Measurements from ENCODE around the gene TLK1. TPM values are rescaled to one million over a fixed set of nuclear protein-coding genes. Genes with fewer than 3 reads are reported as not detected.

Gene TLK1
- total and polyA plus RNA-seq, 4 experiments from 2014 or later, result 19.2 to 152 (median 95.9) TPM

GRCh38 chr2:171088057-171088834, 72.4 kb downstream of the TLK1 start:
- intact Hi-C loops (cut with micrococcal nuclease), result loop anchor here (5.0 kb wide), 2 partner anchors 96 to 344 kb away; partner anchors contain the start of genes DCAF17 and METTL8
- POLR2A ChIA-PET (ENCODE audit: partially characterized antibody), result interaction anchor here (0.6 to 1.9 kb wide), 7 partner anchors 10 to 328 kb away, joined by 3 to 7 read pairs (median 4); partner anchors contain the start of gene GORASP2
- Mint-ChIP-seq H3K27me3 (no peaks in the 10 kb centered on the region), H3K4me3 (peak overlapping the region in 1 of 8 donors; percentile 90), H3K36me3 (peaks cover 17 to 21% of the 10 kb centered on the region in 2 donors), H3K4me1 (peaks cover 44 to 78% (median 64%) of the 10 kb centered on the region in 4 donors), H3K9me3 (peaks cover 0 to 2% (median 0%) of the 10 kb centered on the region in 8 donors), H3K27ac (peak overlapping the region; percentile 75 to 95 (median 90))
- H3K4me3 ChIP-seq (ENCODE audit: low read length in 2 of 2), result no peak overlapping the region
- no peak for DNase-seq
- CTCF ChIA-PET (ENCODE audit: partially characterized antibody), result interaction anchor here (0.8 to 5.3 kb wide), 24 partner anchors 9 to 334 kb away, joined by 3 to 91 read pairs (median 8); partner anchors contain the start of genes GORASP2 and TLK1
- H3K4me1 ChIP-seq (ENCODE audit: insufficient read depth, low read length), result peaks cover 58% of the 10 kb centered on the region
- no peaks in the 10 kb centered on the region for H3K27me3 ChIP-seq (ENCODE audit: insufficient read depth, low read length)
- peak overlapping the region; percentile 13 for H3K27ac ChIP-seq (ENCODE audit: low read depth, low read length)
- no peaks in the 10 kb centered on the region for H3K9me3 ChIP-seq (ENCODE audit: control insufficient read depth in 1 of 2, low read length in 2 of 2)
- H3K36me3 ChIP-seq (ENCODE audit: insufficient read depth, low read length), result no peaks in the 10 kb centered on the region

GRCh38 chr2:171087547-171087946, 73.1 kb downstream of the TLK1 start:
- no peaks in the 10 kb centered on the region for H3K36me3 ChIP-seq (ENCODE audit: insufficient read depth, low read length)
- H3K9me3 ChIP-seq (ENCODE audit: control insufficient read depth in 1 of 2, low read length in 2 of 2), result no peaks in the 10 kb centered on the region
- no peaks in the 10 kb centered on the region for H3K27me3 Mint-ChIP-seq
- no peak overlapping the region for H3K4me3 ChIP-seq (ENCODE audit: low read length in 2 of 2)
- H3K9me3 Mint-ChIP-seq, result peaks cover 0 to 2% (median 0%) of the 10 kb centered on the region in 8 donors
- CTCF ChIA-PET (ENCODE audit: partially characterized antibody), result interaction anchor here (0.9 to 5.3 kb wide), 46 partner anchors 10 to 335 kb away, joined by 3 to 91 read pairs (median 5); partner anchors contain the start of genes GORASP2 and TLK1
- peak overlapping the region; percentile 75 to 95 (median 90) for H3K27ac Mint-ChIP-seq
- H3K27me3 ChIP-seq (ENCODE audit: insufficient read depth, low read length), result no peaks in the 10 kb centered on the region
- POLR2A ChIA-PET (ENCODE audit: partially characterized antibody), result interaction anchor here (1.1 to 2.5 kb wide), 8 partner anchors 10 to 161 kb away, joined by 3 to 23 read pairs (median 6); partner anchors contain the start of genes GORASP2 and TLK1
- H3K4me3 Mint-ChIP-seq, result peak overlapping the region in 6 of 8 donors; percentile 41 to 90 (median 74)
- peak; percentile 28 to 48 (median 34) for DNase-seq
- H3K27ac ChIP-seq (ENCODE audit: low read depth, low read length), result peak overlapping the region; percentile 30
- H3K4me1 Mint-ChIP-seq, result peaks cover 43 to 74% (median 62%) of the 10 kb centered on the region in 4 donors
- peaks cover 63% of the 10 kb centered on the region for H3K4me1 ChIP-seq (ENCODE audit: insufficient read depth, low read length)
- H3K36me3 Mint-ChIP-seq, result peaks cover 16 to 22% of the 10 kb centered on the region in 2 donors
- intact Hi-C loops (cut with micrococcal nuclease), result loop anchor here (2.0 to 5.0 kb wide), 3 partner anchors 45 to 345 kb away; partner anchors contain the start of genes DCAF17 and METTL8

GRCh38 chr2:171086352-171087290, 74.1 kb downstream of the TLK1 start:
- Mint-ChIP-seq H3K4me1 (peaks cover 48 to 78% (median 65%) of the 10 kb centered on the region in 4 donors), H3K27me3 (no peaks in the 10 kb centered on the region), H3K36me3 (peaks cover 9 to 19% of the 10 kb centered on the region in 2 donors), H3K4me3 (peak overlapping the region; percentile 74 to 90 (median 84)), H3K27ac (peak overlapping the region; percentile 80 to 95 (median 90)), H3K9me3 (peaks cover 0 to 2% (median 0%) of the 10 kb centered on the region in 8 donors)
- Histone ChIP-seq H3K36me3 (ENCODE audit: insufficient read depth, low read length) (peaks cover under 1% of the 10 kb centered on the region), H3K4me3 (ENCODE audit: low read length in 2 of 2) (peak overlapping the region in 1 of 2 donors; percentile 19), H3K27ac (ENCODE audit: low read depth, low read length) (peak overlapping the region; percentile 30), H3K4me1 (ENCODE audit: insufficient read depth, low read length) (peaks cover 72% of the 10 kb centered on the region), H3K9me3 (ENCODE audit: control insufficient read depth in 1 of 2, low read length in 2 of 2) (no peaks in the 10 kb centered on the region), H3K27me3 (ENCODE audit: insufficient read depth, low read length) (no peaks in the 10 kb centered on the region)
- DNase-seq, result peak; percentile 47 to 71 (median 56)
- CTCF ChIA-PET (ENCODE audit: partially characterized antibody), result interaction anchor here (0.6 to 5.3 kb wide), 53 partner anchors 9 to 336 kb away, joined by 3 to 91 read pairs (median 4); partner anchors contain the start of genes GORASP2 and TLK1
- POLR2A ChIA-PET (ENCODE audit: partially characterized antibody), result interaction anchor here (0.6 to 2.5 kb wide), 12 partner anchors 12 to 329 kb away, joined by 3 to 23 read pairs (median 4); partner anchors contain the start of genes GORASP2 and TLK1
- intact Hi-C loops (cut with micrococcal nuclease), result loop anchor here (1.0 to 5.0 kb wide), 7 partner anchors 44 to 346 kb away; partner anchors contain the start of genes DCAF17 and METTL8

GRCh38 chr2:171084128-171084527, 76.6 kb downstream of the TLK1 start:
- peaks cover 80% of the 10 kb centered on the region for H3K4me1 ChIP-seq (ENCODE audit: insufficient read depth, low read length)
- DNase-seq, result peak in 2 of 5 donors; percentile 7 to 18
- ChIA-PET CTCF (ENCODE audit: partially characterized antibody) (interaction anchor here (0.7 kb wide), 1 partner anchor 337 kb away, joined by 3 read pairs; no protein-coding TSS in a partner anchor), POLR2A (ENCODE audit: partially characterized antibody) (no interaction called here)
- H3K9me3 ChIP-seq (ENCODE audit: control insufficient read depth in 1 of 2, low read length in 2 of 2), result no peaks in the 10 kb centered on the region
- Mint-ChIP-seq H3K27me3 (no peaks in the 10 kb centered on the region), H3K36me3 (peaks cover 10 to 18% of the 10 kb centered on the region in 2 donors), H3K4me3 (peak overlapping the region; percentile 33 to 77 (median 64)), H3K27ac (peak overlapping the region; percentile 50 to 95 (median 83)), H3K4me1 (peaks cover 51 to 70% (median 60%) of the 10 kb centered on the region in 4 donors), H3K9me3 (peaks cover 0 to 2% (median 0%) of the 10 kb centered on the region in 8 donors)
- no peak overlapping the region for H3K4me3 ChIP-seq (ENCODE audit: low read length in 2 of 2)
- peaks cover 7% of the 10 kb centered on the region for H3K36me3 ChIP-seq (ENCODE audit: insufficient read depth, low read length)
- intact Hi-C loops (cut with micrococcal nuclease), result no loop called here
- H3K27ac ChIP-seq (ENCODE audit: low read depth, low read length), result no peak overlapping the region
- no peaks in the 10 kb centered on the region for H3K27me3 ChIP-seq (ENCODE audit: insufficient read depth, low read length)

GRCh38 chr2:171083451-171083850, 77.2 kb downstream of the TLK1 start:
- Histone ChIP-seq H3K36me3 (ENCODE audit: insufficient read depth, low read length) (peaks cover 11% of the 10 kb centered on the region), H3K27ac (ENCODE audit: low read depth, low read length) (no peak overlapping the region), H3K9me3 (ENCODE audit: control insufficient read depth in 1 of 2, low read length in 2 of 2) (no peaks in the 10 kb centered on the region), H3K4me1 (ENCODE audit: insufficient read depth, low read length) (peaks cover 75% of the 10 kb centered on the region), H3K4me3 (ENCODE audit: low read length in 2 of 2) (no peak overlapping the region), H3K27me3 (ENCODE audit: insufficient read depth, low read length) (no peaks in the 10 kb centered on the region)
- Mint-ChIP-seq H3K27ac (peak overlapping the region; percentile 44 to 93 (median 68)), H3K4me3 (peak overlapping the region in 3 of 8 donors; percentile 5 to 17 (median 9)), H3K27me3 (no peaks in the 10 kb centered on the region), H3K9me3 (peaks cover 0 to under 1% (median 0%) of the 10 kb centered on the region in 8 donors), H3K4me1 (peaks cover 50 to 67% (median 59%) of the 10 kb centered on the region in 4 donors), H3K36me3 (peaks cover 16 to 22% of the 10 kb centered on the region in 2 donors)
- intact Hi-C loops (cut with micrococcal nuclease), result no loop called here
- CTCF ChIA-PET (ENCODE audit: partially characterized antibody), result interaction anchor here (2.8 kb wide), 1 partner anchor 333 kb away, joined by 11 read pairs; no protein-coding TSS in a partner anchor
- DNase-seq, result no peak
- POLR2A ChIA-PET (ENCODE audit: partially characterized antibody), result interaction anchor here (1.4 kb wide), 1 partner anchor 76 kb away, joined by 3 read pairs; no protein-coding TSS in a partner anchor

- Mint-ChIP-seq H3K36me3 (peaks cover 30 to 32% of the 10 kb centered on the region in 2 donors), H3K4me1 (peaks cover 46 to 61% (median 52%) of the 10 kb centered on the region in 4 donors), H3K9me3 (no peaks in the 10 kb centered on the region), H3K4me3 (peak overlapping the region in 6 of 8 donors; percentile 3 to 69 (median 34)), H3K27me3 (no peaks in the 10 kb centered on the region), H3K27ac (peak overlapping the region; percentile 44 to 91 (median 79))
- Histone ChIP-seq H3K4me1 (ENCODE audit: insufficient read depth, low read length) (peaks cover 57% of the 10 kb centered on the region), H3K27ac (ENCODE audit: low read depth, low read length) (no peak overlapping the region), H3K36me3 (ENCODE audit: insufficient read depth, low read length) (peaks cover 11% of the 10 kb centered on the region), H3K4me3 (ENCODE audit: low read length in 2 of 2) (no peak overlapping the region), H3K9me3 (ENCODE audit: control insufficient read depth in 1 of 2, low read length in 2 of 2) (no peaks in the 10 kb centered on the region), H3K27me3 (ENCODE audit: insufficient read depth, low read length) (no peaks in the 10 kb centered on the region)
- intact Hi-C loops (cut with micrococcal nuclease), result no loop called here
- peak in 3 of 5 donors; percentile 6 to 18 (median 15) for DNase-seq
- POLR2A ChIA-PET (ENCODE audit: partially characterized antibody), result interaction anchor here (1.4 kb wide), 1 partner anchor 78 kb away, joined by 3 read pairs; no protein-coding TSS in a partner anchor
- CTCF ChIA-PET (ENCODE audit: partially characterized antibody), result interaction anchor here (2.8 kb wide), 1 partner anchor 335 kb away, joined by 11 read pairs; no protein-coding TSS in a partner anchor
These were observed 79.0 kb downstream of the TLK1 start for GRCh38 chr2:171081649-171082111.

Measured in CD4-positive, alpha-beta memory T cell (primary cell).